ENCODE measurements around the gene APOE.

The APOE gene

GRCh38 chr19:44955505-44956439, 50.2 kb downstream of the APOE start:
- TF ChIP-seq TAF1 (IDR thresholded peaks at IDR 0.05; ENCODE audit: low read depth): no peak

DNA sequence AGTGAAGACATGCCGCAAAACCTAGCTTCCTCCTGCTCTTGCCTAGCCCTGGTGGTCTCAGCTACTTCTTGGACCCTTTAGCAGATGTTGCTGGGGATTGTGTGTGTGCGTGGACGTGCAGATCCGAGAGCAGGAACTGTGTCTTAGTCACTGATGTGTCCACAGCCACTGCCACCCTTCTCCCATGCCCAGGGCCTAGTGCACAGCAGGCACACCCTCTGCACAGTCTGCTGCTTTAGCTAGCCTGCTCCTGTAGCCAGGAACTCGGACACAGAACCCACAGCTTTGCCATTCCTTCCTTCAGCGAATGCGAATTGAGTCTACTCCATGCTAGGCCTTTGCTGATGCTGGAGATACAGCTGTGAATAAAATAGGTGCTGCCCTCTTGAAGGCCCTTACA, 51.9 kb downstream of the APOE start:
- no peak for TF ChIP-seq EGR1 (IDR thresholded peaks at IDR 0.05)
- TF ChIP-seq CEBPB (IDR thresholded peaks at IDR 0.05): no peak
- TF ChIP-seq REST (IDR thresholded peaks at IDR 0.05; ENCODE audit: low read depth): no peak
- TF ChIP-seq MAX (IDR thresholded peaks at IDR 0.05): no peak
- no peak for TF ChIP-seq ZBTB7A (IDR thresholded peaks at IDR 0.05; ENCODE audit: low read depth)
- no peak for TF ChIP-seq TEAD4 (IDR thresholded peaks at IDR 0.05)
- no peak for TF ChIP-seq USF1 (IDR thresholded peaks at IDR 0.05)
- no peak for TF ChIP-seq NFIC (IDR thresholded peaks at IDR 0.05)

DNA sequence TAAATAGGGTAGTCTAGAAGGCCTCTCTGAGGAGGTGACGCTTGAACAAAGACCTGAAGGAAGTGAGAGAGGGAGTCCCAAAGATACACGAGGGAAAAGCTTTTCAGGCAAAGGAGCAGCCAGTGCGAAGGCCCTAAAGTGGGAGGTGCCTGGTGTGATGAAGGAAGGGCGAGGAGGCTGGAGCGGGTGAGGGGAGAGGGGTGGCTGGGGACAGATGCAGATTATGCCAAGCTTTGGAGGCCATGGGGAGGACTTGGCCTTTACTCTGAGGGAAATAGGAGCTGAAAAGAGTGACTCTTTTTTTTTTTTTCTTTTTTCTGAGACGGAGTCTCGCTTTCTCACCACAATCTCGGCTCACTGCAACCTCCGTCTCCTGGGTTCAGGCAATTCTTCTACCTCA, 52.5 kb downstream of the APOE start:
- no peak for TF ChIP-seq ZBTB7A (IDR thresholded peaks at IDR 0.05; ENCODE audit: low read depth)
- no peak for TF ChIP-seq YY1 (IDR thresholded peaks at IDR 0.05; ENCODE audit: low read depth)
- TF ChIP-seq REST (IDR thresholded peaks at IDR 0.05; ENCODE audit: low read depth): no peak
- no peak for TF ChIP-seq RAD21 (IDR thresholded peaks at IDR 0.05; ENCODE audit: low read depth)
- TF ChIP-seq EP300 (IDR thresholded peaks at IDR 0.05; ENCODE audit: borderline replicate concordance): no peak
- TF ChIP-seq CEBPB (IDR thresholded peaks at IDR 0.05): no peak
- no peak for TF ChIP-seq CREB1 (IDR thresholded peaks at IDR 0.05; ENCODE audit: low read depth)
- no peak for TF ChIP-seq FOXM1 (IDR thresholded peaks at IDR 0.05; ENCODE audit: borderline replicate concordance, low read depth)
- TF ChIP-seq TAF1 (IDR thresholded peaks at IDR 0.05; ENCODE audit: low read depth): no peak
- no peak for TF ChIP-seq MAX (IDR thresholded peaks at IDR 0.05)
- no peak for TF ChIP-seq USF1 (IDR thresholded peaks at IDR 0.05)
- no peak for TF ChIP-seq TCF12 (IDR thresholded peaks at IDR 0.05; ENCODE audit: low read depth)
- TF ChIP-seq TEAD4 (IDR thresholded peaks at IDR 0.05): no peak
- TF ChIP-seq NFIC (IDR thresholded peaks at IDR 0.05): no peak
- no peak for TF ChIP-seq EGR1 (IDR thresholded peaks at IDR 0.05)

Measured in Ishikawa (cell line).